ENCODE data around the gene MTMR4. TPM values are rescaled to one million over a fixed set of nuclear protein-coding genes. Genes with fewer than 3 reads are reported as not detected.
A peak's percentile ranks its signal among the peaks of the same experiment; 100 is the strongest.
"Not testable (repeated sequence)": the region's sequence is repeated elsewhere in the genome, so short reads cannot be mapped to it uniquely, and the experiment has no call there.

The MTMR4 gene
- total RNA-seq, 1 donor from 2014 or later: 57.5 TPM

GRCh38 chr17:58521680-58522079, 7.2 kb upstream of the MTMR4 start:
- DNase-seq: no peak

GRCh38 chr17:58520843-58521430, 6.5 kb upstream of the MTMR4 start:
- peak; percentile 60 for DNase-seq

- DNase-seq: peak; percentile 100
Measured at GRCh38 chr17:58517928-58518609, 3.6 kb upstream of the MTMR4 start.

GRCh38 chr17:58517378-58517927, 3.0 kb upstream of the MTMR4 start:
- no peak for DNase-seq

- no peak for DNase-seq
Measured at GRCh38 chr17:58516644-58517377, 2.4 kb upstream of the MTMR4 start.

- no peak for DNase-seq
Measured at GRCh38 chr17:58515286-58515685, 848 bp upstream of the MTMR4 start.

- DNase-seq: peak; percentile 15
Measured at GRCh38 chr17:58514770-58515157, 326 bp upstream of the MTMR4 start.

GRCh38 chr17:58513267-58513964, 1.0 kb downstream of the MTMR4 start:
- no peak for DNase-seq

GRCh38 chr17:58510075-58510474, 4.4 kb downstream of the MTMR4 start:
- DNase-seq: no peak

GRCh38 chr17:58508341-58509067, 5.9 kb downstream of the MTMR4 start:
- DNase-seq: no peak

GRCh38 chr17:58507123-58507634, 7.3 kb downstream of the MTMR4 start:
- no peak for DNase-seq

GRCh38 chr17:58506354-58507080, 7.9 kb downstream of the MTMR4 start:
- no peak for DNase-seq

- no peak for DNase-seq
Measured at GRCh38 chr17:58504826-58505351, 9.5 kb downstream of the MTMR4 start.

GRCh38 chr17:58503866-58504265, 10.6 kb downstream of the MTMR4 start:
- no peak for DNase-seq

GRCh38 chr17:58503134-58503533, 11.3 kb downstream of the MTMR4 start:
- DNase-seq: not testable (repeated sequence)

- DNase-seq: no peak
Measured at GRCh38 chr17:58501451-58501850, 13.0 kb downstream of the MTMR4 start.

GRCh38 chr17:58498177-58498828, 16.1 kb downstream of the MTMR4 start:
- no peak for DNase-seq

GRCh38 chr17:58493506-58493905, 20.9 kb downstream of the MTMR4 start:
- no peak for DNase-seq

- DNase-seq: no peak
Measured at GRCh38 chr17:58492238-58493121, 22.0 kb downstream of the MTMR4 start.
